Neural crest cell (in vitro differentiated cells): ENCODE measurements around the gene ASMTL. TPM values are rescaled to one million over a fixed set of nuclear protein-coding genes. Genes with fewer than 3 reads are reported as not detected.
A peak's percentile ranks its signal among the peaks of the same experiment; 100 is the strongest.

Experiments used
- DNase-seq: peaks from one replicate; pipeline ENCODE4 v3.0.0; 2021; ENCODE audit warnings: low read depth, mixed read lengths, low spot score
- H3K27ac Mint-ChIP-seq: one replicate; pipeline ENCODE4 v1.8.0; 2021; ENCODE audit warnings: mild to moderate bottlenecking, mixed read lengths; ENCODE audit not compliant: unreplicated experiment
- H3K27me3 Mint-ChIP-seq: 2 replicates; pipeline ENCODE4 v1.8.0; 2021; ENCODE audit warnings: low read depth, mild to moderate bottlenecking, mixed read lengths
- H3K36me3 Mint-ChIP-seq: 2 replicates; pipeline ENCODE4 v1.8.0; 2021; ENCODE audit warnings: low read depth, mild to moderate bottlenecking, mixed read lengths
- H3K4me1 Mint-ChIP-seq: 2 replicates; pipeline ENCODE4 v1.8.0; 2021; ENCODE audit warnings: mixed read lengths
- H3K4me3 Mint-ChIP-seq: one replicate; pipeline ENCODE4 v1.8.0; 2021; ENCODE audit warnings: mild to moderate bottlenecking, mixed read lengths
- H3K9me3 Mint-ChIP-seq: 2 replicates; pipeline ENCODE4 v1.8.0; 2021; ENCODE audit warnings: mixed read lengths
- CTCF ChIP-seq: fragments of 200-600 bp; sonication (generic); conservative IDR thresholded peaks from 2 replicates; pipeline ENCODE4 v1.5.0; 2021; ENCODE audit warnings: antibody characterized with exemption, mild to moderate bottlenecking
- total RNA-seq: library from RNA; stranded (reverse); gene quantifications from 2 replicates; pipeline ENCODE4 v1.2.1, GENCODE V29; 2021

Gene ASMTL
- total RNA-seq, 1 donor from 2014 or later = 37.4 TPM

- Mint-ChIP-seq H3K4me3 (no peak overlapping the region), H3K36me3 (peaks cover 12% of the 10 kb centered on the region), H3K4me1 (peaks cover 29% of the 10 kb centered on the region), H3K9me3 (no peaks in the 10 kb centered on the region), H3K27ac (no peak overlapping the region), H3K27me3 (no peaks in the 10 kb centered on the region)
- DNase-seq = no peak
- TF ChIP-seq CTCF = no peak
Observed at GRCh38 chrX:1397441-1398270, 55.1 kb downstream of the ASMTL start.

GRCh38 chrX:1397001-1397400, 55.7 kb downstream of the ASMTL start:
- H3K36me3 Mint-ChIP-seq = peaks cover 12% of the 10 kb centered on the region
- DNase-seq = no peak
- no peak overlapping the region for H3K4me3 Mint-ChIP-seq
- H3K4me1 Mint-ChIP-seq = peaks cover 29% of the 10 kb centered on the region
- H3K27me3 Mint-ChIP-seq = no peaks in the 10 kb centered on the region
- no peak overlapping the region for H3K27ac Mint-ChIP-seq
- no peak for TF ChIP-seq CTCF
- H3K9me3 Mint-ChIP-seq = no peaks in the 10 kb centered on the region

GRCh38 chrX:1395646-1396216, 57.0 kb downstream of the ASMTL start:
- H3K27ac Mint-ChIP-seq = no peak overlapping the region
- no peak for DNase-seq
- H3K36me3 Mint-ChIP-seq = peaks cover 17% of the 10 kb centered on the region
- H3K27me3 Mint-ChIP-seq = no peaks in the 10 kb centered on the region
- peaks cover 36% of the 10 kb centered on the region for H3K4me1 Mint-ChIP-seq
- H3K4me3 Mint-ChIP-seq = peak overlapping the region; percentile 90
- H3K9me3 Mint-ChIP-seq = no peaks in the 10 kb centered on the region
- TF ChIP-seq CTCF = no peak

- peaks cover 17% of the 10 kb centered on the region for H3K36me3 Mint-ChIP-seq
- peak overlapping the region; percentile 98 for H3K27ac Mint-ChIP-seq
Observed at GRCh38 chrX:1394731-1395501, 57.8 kb downstream of the ASMTL start.

More at GRCh38 chrX:1394731-1395501, 57.8 kb downstream of the ASMTL start:
- Mint-ChIP-seq H3K9me3 (no peaks in the 10 kb centered on the region), H3K4me3 (peak overlapping the region; percentile 90), H3K4me1 (peaks cover 36% of the 10 kb centered on the region), H3K27me3 (no peaks in the 10 kb centered on the region)
- no peak for DNase-seq
- TF ChIP-seq CTCF = no peak
